Transverse colon (tissue), 4 donors: ENCODE data around the gene LMAN1.

Source experiments
- POLR2A ChIP-seq: fragments of 450-650 bp; IDR thresholded peaks from one replicate; pipeline ENCODE4 v1.6.1; 2016; ENCODE audit warnings: antibody characterized with exemption, mild to moderate bottlenecking, moderate library complexity
- POLR2AphosphoS5 ChIP-seq, 3 donors: sonication (generic); formaldehyde crosslinking; IDR thresholded peaks; one replicate each; pipeline ENCODE4 v1.6.1; 2016; ENCODE audit warnings: antibody characterized with exemption in 3 of 3
- TF ChIP-seq, protein P1 (sequence below), 5 experiments: fragments of 200-600 bp in 3 of 5; fragments of 450-650 bp in 2 of 5; sonication (generic) in 3 of 5; IDR thresholded peaks; 1 replicate in 2 of 5; 2 replicates in 3 of 5; pipeline ENCODE4 v1.5.1; 2016 to 2017; ENCODE audit warnings: antibody characterized with exemption in 5 of 5, inconsistent platforms in 3 of 5, mild to moderate bottlenecking in 2 of 5, moderate library complexity in 1 of 5

GRCh38 chr18:59382383-59382782, 23.3 kb upstream of the LMAN1 start:
- TF ChIP-seq, protein P1, sequence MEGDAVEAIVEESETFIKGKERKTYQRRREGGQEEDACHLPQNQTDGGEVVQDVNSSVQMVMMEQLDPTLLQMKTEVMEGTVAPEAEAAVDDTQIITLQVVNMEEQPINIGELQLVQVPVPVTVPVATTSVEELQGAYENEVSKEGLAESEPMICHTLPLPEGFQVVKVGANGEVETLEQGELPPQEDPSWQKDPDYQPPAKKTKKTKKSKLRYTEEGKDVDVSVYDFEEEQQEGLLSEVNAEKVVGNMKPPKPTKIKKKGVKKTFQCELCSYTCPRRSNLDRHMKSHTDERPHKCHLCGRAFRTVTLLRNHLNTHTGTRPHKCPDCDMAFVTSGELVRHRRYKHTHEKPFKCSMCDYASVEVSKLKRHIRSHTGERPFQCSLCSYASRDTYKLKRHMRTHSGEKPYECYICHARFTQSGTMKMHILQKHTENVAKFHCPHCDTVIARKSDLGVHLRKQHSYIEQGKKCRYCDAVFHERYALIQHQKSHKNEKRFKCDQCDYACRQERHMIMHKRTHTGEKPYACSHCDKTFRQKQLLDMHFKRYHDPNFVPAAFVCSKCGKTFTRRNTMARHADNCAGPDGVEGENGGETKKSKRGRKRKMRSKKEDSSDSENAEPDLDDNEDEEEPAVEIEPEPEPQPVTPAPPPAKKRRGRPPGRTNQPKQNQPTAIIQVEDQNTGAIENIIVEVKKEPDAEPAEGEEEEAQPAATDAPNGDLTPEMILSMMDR (IDR thresholded peaks at IDR 0.05) = no peak
- TF ChIP-seq POLR2A (no peak), POLR2AphosphoS5 (IDR thresholded peaks at IDR 0.05) (no peak)
